Motor neuron (in vitro differentiated cells): ENCODE data around the gene ZIC1. TPM values are rescaled to one million over a fixed set of nuclear protein-coding genes. Genes with fewer than 3 reads are reported as not detected.
A peak's percentile ranks its signal among the peaks of the same experiment; 100 is the strongest.

Experiments used
- ATAC-seq, 8 experiments: fragments of 200-7000 bp; cut with Tn5 transposase; replicated peaks in 6 of 8; 2 replicates each; pipeline ENCODE4 v1.8.0; 2021; ENCODE audit warnings: mild to moderate bottlenecking in 8 of 8, moderate library complexity in 8 of 8
- H3K27ac ChIP-seq, 2 donors: fragments of 250-450 bp; sonication (Bioruptor Pico); 2 replicates each; pipeline ENCODE4 v1.9.0; 2021; ENCODE audit warnings: antibody characterized with exemption in 2 of 2, mild to moderate bottlenecking in 2 of 2, moderate library complexity in 1 of 2
- H3K4me1 ChIP-seq, 2 donors: fragments of 250-450 bp; sonication (Bioruptor Pico); replicated peaks in 1 of 2; 2 replicates each; pipeline ENCODE4 v1.6.1; 2021; ENCODE audit warnings: antibody characterized with exemption in 2 of 2, mild to moderate bottlenecking in 2 of 2, moderate library complexity in 1 of 2
- H3K4me3 ChIP-seq, 5 donors: fragments of 250-450 bp; sonication (Bioruptor Pico); 2 replicates each; pipeline ENCODE4 v1.9.0; 2021; ENCODE audit warnings: antibody characterized with exemption in 5 of 5, mild to moderate bottlenecking in 5 of 5, moderate library complexity in 4 of 5
- WGBS, 10 experiments: fragments of 450-650 bp; shearing (Covaris generic); methylation state at CpG; one replicate each; pipeline ENCODE4 v1.0.0; 2022; 5-methylcytosine and 5-hydroxymethylcytosine counted together
- in situ Hi-C, 9 experiments: fragments of 400-800 bp; cut with MboI; loops; one replicate each; pipeline ENCODE4 v1.15.0; 2021; ENCODE audit warnings: low sequenced_read_pairs in 9 of 9, low pct_unique_long_range_greater_than_20kb in 2 of 9; ENCODE audit not compliant: unreplicated experiment in 9 of 9
- total RNA-seq, 8 experiments: library from RNA; unstranded; fragments of 300-600 nt; gene quantifications; 2 replicates each; pipeline versions ENCODE4 v1.2.3 to v1.2.4, GENCODE V29; 2022

Gene ZIC1
- total RNA-seq, 8 experiments from 2014 or later, result 1.4 to 172 (median 13.4) TPM

DNA sequence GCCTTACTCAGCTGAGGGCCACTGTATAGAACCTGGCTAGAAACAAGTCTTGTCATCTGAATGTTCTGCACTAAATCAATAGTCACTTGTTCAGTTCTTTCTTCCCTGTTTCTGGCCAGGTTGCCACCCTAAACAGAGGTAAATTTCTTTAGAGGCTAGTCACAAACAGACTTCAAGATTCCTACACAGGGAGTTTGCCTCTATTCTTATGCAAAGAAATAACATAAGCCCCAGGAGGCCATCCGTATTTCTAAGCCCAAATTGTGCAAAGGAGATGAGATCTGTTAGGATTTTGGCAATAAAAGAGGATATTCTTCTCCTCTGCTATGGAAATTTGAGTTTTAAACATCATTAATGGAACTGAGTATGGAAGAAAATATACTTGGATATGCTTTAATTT lies 7.7 kb upstream of the ZIC1 start:
- H3K4me3 ChIP-seq, result no peak overlapping the region
- WGBS, 10 experiments, result 29 to 100% (median 46%) methylated on average over 1 of the region's 1 CpG; no CpG with 5 or more reads in 4 of the 10 experiments
- H3K4me1 ChIP-seq, result no peaks in the 10 kb centered on the region
- no peak overlapping the region for H3K27ac ChIP-seq
- no peak for ATAC-seq
- in situ Hi-C loops, result loop anchor here in 2 of 9 experiments (25.0 kb wide), 2 partner anchors 211 to 686 kb away; no protein-coding TSS in a partner anchor

GRCh38 chr3:147402159-147402558 lies 7.0 kb upstream of the ZIC1 start:
- in situ Hi-C loops, result loop anchor here in 2 of 9 experiments (25.0 kb wide), 2 partner anchors 210 to 685 kb away; no protein-coding TSS in a partner anchor
- Histone ChIP-seq H3K4me3 (no peak overlapping the region), H3K27ac (no peak overlapping the region), H3K4me1 (no peaks in the 10 kb centered on the region)
- no peak for ATAC-seq
- 13 to 65% (median 53%) methylated on average over 2 to 5 of the region's 5 CpGs; no CpG with 5 or more reads in 2 of the 10 experiments for WGBS, 10 experiments

DNA sequence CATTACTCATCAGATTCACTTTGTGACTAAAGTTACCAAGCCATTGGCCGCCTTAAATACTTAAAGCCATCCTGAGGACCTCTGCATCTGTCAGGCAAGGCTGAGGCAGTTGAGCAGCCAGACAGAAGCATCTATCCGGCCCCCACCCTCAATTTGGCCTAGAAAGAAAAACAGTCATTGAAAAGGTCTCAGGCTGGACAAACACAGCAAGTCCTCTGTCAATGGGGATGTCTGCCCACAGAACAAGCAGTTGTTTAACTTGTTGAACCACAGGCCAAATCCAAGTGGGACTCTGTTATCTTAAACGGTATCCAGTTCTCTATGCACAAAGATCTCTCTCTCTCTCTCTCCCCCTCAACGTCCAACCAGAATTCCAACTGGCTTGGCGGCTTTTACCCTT lies 5.7 kb upstream of the ZIC1 start:
- no peak for ATAC-seq
- no peaks in the 10 kb centered on the region for H3K4me1 ChIP-seq
- no peak overlapping the region for H3K27ac ChIP-seq
- in situ Hi-C loops, result loop anchor here in 2 of 9 experiments (25.0 kb wide), 2 partner anchors 209 to 684 kb away; no protein-coding TSS in a partner anchor
- no peak overlapping the region for H3K4me3 ChIP-seq
- 61 to 89% (median 71%) methylated on average over 3 to 4 of the region's 5 CpGs; no CpG with 5 or more reads in 3 of the 10 experiments for WGBS, 10 experiments

DNA sequence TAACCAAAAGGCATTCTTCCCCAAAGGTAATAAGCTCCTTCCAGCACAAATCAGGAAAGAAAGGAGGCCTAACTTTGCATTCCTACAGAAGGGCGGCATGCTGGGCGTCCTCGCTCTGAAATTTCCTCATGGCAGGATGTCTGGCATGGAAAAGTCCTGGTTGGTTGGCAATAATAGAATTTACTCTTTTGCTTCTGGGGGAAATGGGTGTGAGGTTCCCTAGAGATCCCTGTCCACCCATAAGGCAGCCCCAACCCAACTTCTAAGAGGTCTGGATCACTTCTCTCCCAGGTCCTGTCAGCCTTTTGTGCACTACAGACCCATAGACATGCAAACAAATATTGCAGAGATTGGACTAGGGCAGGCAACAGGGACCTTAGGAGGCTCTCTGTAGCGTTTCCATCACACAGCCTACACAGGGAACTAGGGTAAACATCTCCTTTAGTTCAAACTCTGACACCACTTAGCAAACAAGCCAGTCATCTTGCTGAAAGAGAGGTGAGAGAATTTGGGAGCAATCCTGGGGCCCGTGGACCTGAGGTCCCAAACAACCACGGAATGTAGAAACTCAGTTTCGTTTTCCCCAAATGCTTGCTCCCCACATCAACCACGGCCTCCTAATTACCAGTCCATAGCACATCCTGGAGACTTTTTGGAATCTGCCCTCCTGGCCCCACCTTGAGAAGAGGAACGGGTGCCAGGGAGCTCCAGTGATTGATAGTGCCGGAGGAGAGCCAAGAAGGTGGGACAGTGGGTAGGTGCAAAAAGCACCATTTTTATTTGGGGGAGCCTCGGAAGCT lies 5.0 kb upstream of the ZIC1 start:
- no peaks in the 10 kb centered on the region for H3K4me1 ChIP-seq
- no peak for ATAC-seq
- in situ Hi-C loops, result loop anchor here in 2 of 9 experiments (25.0 kb wide), 2 partner anchors 208 to 683 kb away; no protein-coding TSS in a partner anchor
- whole genome bisulfite sequencing, 10 experiments, result 62 to 100% (median 93%) methylated on average over 1 to 10 of the region's 11 CpGs; no CpG with 5 or more reads in 1 of the 10 experiments
- H3K27ac ChIP-seq, result no peak overlapping the region
- no peak overlapping the region for H3K4me3 ChIP-seq

DNA sequence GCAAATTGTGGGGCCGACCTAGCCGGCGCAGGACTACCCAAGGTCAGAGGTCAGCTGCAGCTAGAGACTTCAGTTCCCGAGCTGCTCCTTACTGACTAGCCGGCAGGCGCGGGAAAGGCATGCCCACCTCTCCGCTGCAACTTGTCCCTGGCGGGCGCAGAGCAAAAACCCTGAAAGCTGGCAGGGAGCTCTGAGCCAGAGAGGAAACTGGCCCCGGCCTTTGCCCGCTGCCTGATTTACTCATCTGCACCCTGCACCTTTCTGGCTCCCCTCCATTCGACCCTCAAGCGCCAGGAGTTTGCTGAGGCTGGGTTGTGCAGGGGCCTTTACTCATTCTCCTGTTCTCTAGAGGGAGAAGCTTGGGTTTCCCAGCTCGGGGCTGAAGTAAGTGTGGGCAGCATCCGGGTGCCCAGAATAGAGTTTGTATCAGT lies 4.3 kb upstream of the ZIC1 start:
- WGBS, 10 experiments, result 23 to 85% (median 55%) methylated on average over 1 to 8 of the region's 16 CpGs; no CpG with 5 or more reads in 5 of the 10 experiments
- in situ Hi-C loops, result loop anchor here in 2 of 9 experiments (25.0 kb wide), 2 partner anchors 207 to 682 kb away; no protein-coding TSS in a partner anchor
- Histone ChIP-seq H3K27ac (no peak overlapping the region), H3K4me1 (no peaks in the 10 kb centered on the region), H3K4me3 (no peak overlapping the region)
- ATAC-seq, result no peak

- ATAC-seq, result no peak
- Histone ChIP-seq H3K4me3 (no peak overlapping the region), H3K4me1 (peaks cover 0 to under 1% of the 10 kb centered on the region in 2 donors), H3K27ac (no peak overlapping the region)
- in situ Hi-C loops, result loop anchor here in 2 of 9 experiments (25.0 kb wide), 2 partner anchors 207 to 682 kb away; no protein-coding TSS in a partner anchor
- whole genome bisulfite sequencing, 10 experiments, result 0 to 90% (median 23%) methylated on average over 1 to 13 of the region's 27 CpGs; no CpG with 5 or more reads in 4 of the 10 experiments
Measured at GRCh38 chr3:147405231-147406027, 3.7 kb upstream of the ZIC1 start.

DNA sequence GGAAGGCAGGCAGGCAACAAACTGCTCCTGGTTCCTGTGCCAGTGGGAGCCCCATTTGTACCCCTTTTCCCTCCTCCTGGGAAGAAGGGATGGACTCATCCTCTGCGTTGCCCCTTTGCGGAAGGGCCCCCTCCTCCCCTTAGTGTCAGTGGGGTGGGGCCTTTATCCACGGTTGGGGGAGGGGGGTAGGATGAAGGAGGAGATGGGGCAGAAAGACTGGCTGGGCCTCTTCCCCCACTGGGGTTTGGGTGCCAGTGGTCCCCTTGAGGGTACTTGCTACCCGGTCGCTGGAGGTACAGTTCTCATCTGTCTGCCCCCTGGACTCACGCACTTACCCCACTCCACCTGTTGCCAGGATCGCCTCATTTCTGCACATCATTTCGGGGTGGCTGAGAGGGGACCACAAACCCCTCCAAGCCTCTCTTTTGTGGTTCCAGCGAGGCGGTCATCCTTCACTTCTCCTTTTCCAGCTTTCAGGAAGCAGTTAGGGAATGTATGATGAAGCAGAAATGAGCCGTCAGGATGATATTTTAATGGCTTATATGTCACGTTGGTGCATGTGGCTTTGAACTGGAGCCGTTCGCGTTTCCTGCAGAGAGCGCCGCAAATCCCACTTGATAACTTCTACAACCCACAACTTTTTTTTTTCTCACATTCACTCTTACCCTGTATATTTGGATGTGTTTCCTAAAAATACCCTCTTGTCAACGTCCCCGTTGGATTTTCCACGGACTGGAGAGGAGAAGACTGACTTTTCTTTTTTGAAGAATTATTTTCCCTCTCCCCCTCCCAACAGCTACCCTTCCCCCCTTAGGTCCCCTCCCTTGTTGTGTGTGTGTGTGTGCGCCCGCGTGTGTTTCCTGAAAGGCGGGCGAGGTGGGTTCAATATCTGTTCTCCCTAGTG lies 2.9 kb upstream of the ZIC1 start, which contains the start of gene ZIC4:
ZIC4 (minus strand) TSS at position 516 of the 904 bp plus-strand sequence. CDS start 3,746 bp downstream, outside the sequence.
- 0 to 85% (median 30%) methylated on average over 2 to 12 of the region's 25 CpGs; no CpG with 5 or more reads in 2 of the 10 experiments for WGBS, 10 experiments

DNA sequence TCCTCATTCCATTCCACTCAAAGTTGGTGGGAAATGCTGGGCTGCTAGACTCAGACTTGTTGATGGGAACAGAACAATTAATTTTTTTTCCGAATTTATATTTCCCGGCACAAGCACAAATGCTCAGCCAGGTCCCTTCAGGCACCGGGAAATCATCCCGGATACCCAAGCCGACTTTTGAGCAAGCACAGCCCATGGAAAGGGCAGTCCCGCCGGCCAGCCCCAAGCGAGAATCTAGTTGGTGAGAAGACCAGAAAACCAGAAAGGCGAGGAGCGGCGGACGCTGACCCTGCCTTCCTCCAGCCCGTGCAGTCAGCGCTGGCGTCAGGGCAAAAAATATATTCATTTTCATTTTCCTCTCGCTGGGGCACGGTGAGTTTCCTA lies 2.1 kb upstream of the ZIC1 start:
- H3K4me3 ChIP-seq, result no peak overlapping the region
- H3K27ac ChIP-seq, result no peak overlapping the region

More for the DNA sequence above, 2.9 kb upstream of the ZIC1 start, which contains the start of gene ZIC4:
- Histone ChIP-seq H3K4me3 (no peak within 1 kb of the TSS), H3K27ac (no peak within 1 kb of the TSS), H3K4me1 (peaks cover 0 to 9% of the 10 kb centered on the region in 2 donors)
- in situ Hi-C loops, result loop anchor here in 2 of 9 experiments (25.0 kb wide), 2 partner anchors 206 to 681 kb away; no protein-coding TSS in a partner anchor
- no peak for ATAC-seq

DNA sequence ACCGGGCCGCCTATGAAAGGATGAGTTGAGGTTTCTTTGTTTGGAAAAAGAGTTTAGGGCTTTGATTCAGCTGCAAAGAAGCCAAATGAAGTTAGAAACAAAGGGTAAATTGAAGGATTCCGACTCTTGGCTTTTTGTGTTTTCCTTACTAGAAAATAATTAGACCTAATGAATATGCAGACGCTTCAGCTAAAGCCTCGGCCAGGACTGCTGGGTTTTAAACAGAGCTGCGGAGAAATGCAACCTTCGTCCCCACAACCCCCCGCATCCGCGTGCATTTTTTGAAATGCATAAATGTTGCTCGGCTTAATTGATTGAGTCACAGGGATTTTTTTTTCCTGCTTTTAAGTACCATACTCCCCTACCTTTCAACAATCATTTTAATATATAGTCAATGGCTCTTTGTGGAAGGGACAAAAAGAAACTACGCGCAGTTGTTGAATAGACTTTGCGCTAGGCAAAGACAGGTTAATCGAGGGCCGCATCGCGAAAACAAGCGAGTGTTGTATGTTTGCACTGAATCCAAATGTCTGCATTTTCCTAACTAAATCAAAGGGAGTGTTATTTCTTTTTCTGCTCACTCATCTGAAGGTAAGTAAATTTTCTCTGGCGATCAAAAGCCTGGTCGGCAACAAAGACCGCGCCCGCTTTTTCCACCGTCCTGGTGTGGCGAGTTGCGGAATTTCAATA lies 1.5 kb upstream of the ZIC1 start:
- in situ Hi-C loops, result loop anchor here in 2 of 9 experiments (25.0 kb wide), 2 partner anchors 205 to 680 kb away; no protein-coding TSS in a partner anchor
- WGBS, 10 experiments, result 2 to 92% (median 18%) methylated on average over 1 to 25 of the region's 27 CpGs; no CpG with 5 or more reads in 1 of the 10 experiments
- no peak for ATAC-seq
- no peak overlapping the region for H3K4me3 ChIP-seq
- no peak overlapping the region for H3K27ac ChIP-seq
- H3K4me1 ChIP-seq, result peaks cover 0 to 9% of the 10 kb centered on the region in 2 donors

More for the DNA sequence above, 2.1 kb upstream of the ZIC1 start:
- 1 to 95% (median 20%) methylated on average over 3 to 14 of the region's 17 CpGs; no CpG with 5 or more reads in 2 of the 10 experiments for WGBS, 10 experiments
- in situ Hi-C loops, result loop anchor here in 2 of 9 experiments (25.0 kb wide), 2 partner anchors 205 to 680 kb away; no protein-coding TSS in a partner anchor
- peaks cover 0 to 9% of the 10 kb centered on the region in 2 donors for H3K4me1 ChIP-seq
- no peak for ATAC-seq

DNA sequence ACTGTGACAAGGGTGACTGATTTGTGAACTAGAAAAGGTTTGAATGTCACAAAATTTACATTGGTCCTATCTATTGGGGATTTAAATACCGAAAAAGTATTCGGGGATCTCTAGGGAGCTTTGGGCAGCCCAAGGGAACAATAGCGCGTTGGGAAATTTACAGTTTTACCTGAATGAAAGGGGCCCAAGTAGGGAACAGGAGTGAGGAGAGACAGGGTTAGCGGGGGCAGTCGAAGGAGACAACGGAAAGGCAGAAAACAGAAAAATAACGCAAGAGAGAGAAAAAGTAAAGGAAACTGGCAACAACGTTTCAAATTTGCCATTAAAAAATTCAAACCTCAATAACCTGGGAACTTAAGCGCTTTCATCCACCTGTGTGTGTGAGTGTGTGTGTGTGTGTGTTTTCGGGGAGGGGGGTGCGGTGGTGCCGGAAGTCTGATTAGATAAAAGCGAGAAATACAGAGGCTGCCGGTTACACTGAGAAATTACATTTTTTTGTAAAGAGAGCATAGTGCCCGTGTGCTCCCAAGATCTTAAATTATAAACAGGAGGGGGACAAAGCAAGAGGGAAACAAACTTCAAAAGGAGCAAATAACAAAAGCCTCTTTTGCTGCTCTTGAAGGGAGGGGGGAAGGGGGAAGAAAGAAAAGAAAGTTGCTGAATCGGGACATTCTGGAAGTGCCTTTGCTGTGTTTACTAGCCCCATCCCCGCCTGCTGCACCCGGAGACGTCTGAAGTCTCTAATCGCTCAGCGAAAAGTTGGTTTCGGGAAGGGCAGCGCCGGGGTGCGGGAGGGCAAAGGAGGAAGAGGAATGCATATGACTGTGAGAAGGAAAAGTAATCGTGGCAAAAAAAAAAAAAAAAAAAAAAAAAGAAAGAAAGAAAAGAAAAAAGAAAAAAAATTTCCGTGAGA lies 721 bp upstream of the ZIC1 start:
- no peak overlapping the region for H3K27ac ChIP-seq
- 0 to 42% (median 4%) methylated on average over 13 to 28 of the region's 28 CpGs for whole genome bisulfite sequencing, 10 experiments
- in situ Hi-C loops, result loop anchor here in 2 of 9 experiments (25.0 kb wide), 2 partner anchors 204 to 679 kb away; no protein-coding TSS in a partner anchor
- peak overlapping the region in 2 of 5 donors; percentile 4 to 25 for H3K4me3 ChIP-seq
- H3K4me1 ChIP-seq, result peaks cover 0 to 9% of the 10 kb centered on the region in 2 donors
- ATAC-seq, result peak in 2 of 8 experiments; percentile 7 to 12
